ENCODE data around the gene FHIP1B. TPM values are rescaled to one million over a fixed set of nuclear protein-coding genes. Genes with fewer than 3 reads are reported as not detected.

The FHIP1B gene
- total RNA-seq, 1 donor from 2014 or later: 12.0 TPM

DNA sequence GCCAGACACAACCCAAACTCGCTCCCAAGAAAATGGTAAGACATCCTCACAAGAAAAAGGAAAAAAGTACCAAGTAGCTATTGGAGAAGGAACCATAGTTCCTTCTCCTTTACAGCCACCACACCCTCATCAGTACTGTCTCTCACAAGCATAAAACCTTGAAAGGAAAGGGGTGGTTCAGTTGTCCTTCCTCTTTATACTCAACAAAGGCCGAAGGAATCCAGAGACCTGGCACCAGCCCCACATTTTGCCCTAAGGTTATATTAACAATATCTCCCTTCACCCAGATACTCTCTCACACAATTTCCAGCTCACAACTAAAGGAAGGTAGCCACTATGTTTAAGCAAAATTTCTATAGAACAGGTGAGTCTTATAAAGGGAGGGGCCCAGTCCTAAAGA, 8.5 kb downstream of the FHIP1B start:
- no peak for DNase-seq (ENCODE audit: low spot score)
- H3K4me1 ChIP-seq: no peaks in the 10 kb centered on the region
- no peak overlapping the region for H3K4me3 Mint-ChIP-seq
- H3K36me3 Mint-ChIP-seq: peaks cover 7% of the 10 kb centered on the region
- H3K27me3 Mint-ChIP-seq (ENCODE audit: insufficient read depth, low read depth): no peaks in the 10 kb centered on the region
- H3K4me2 ChIP-seq: no peak overlapping the region
- H3K9me3 Mint-ChIP-seq: no peaks in the 10 kb centered on the region
- no peaks in the 10 kb centered on the region for H3F3A ChIP-seq (ENCODE audit: low read depth)
- H3K9ac ChIP-seq: no peak overlapping the region
- H3K79me2 ChIP-seq (ENCODE audit: low read depth): peaks cover 63% of the 10 kb centered on the region
- H3K9me3 ChIP-seq (ENCODE audit: low read depth): no peaks in the 10 kb centered on the region
- H3K36me3 ChIP-seq: no peaks in the 10 kb centered on the region
- H3K4me1 Mint-ChIP-seq: no peaks in the 10 kb centered on the region
- no peaks in the 10 kb centered on the region for H3K27me3 ChIP-seq
- no peak overlapping the region for H3K27ac Mint-ChIP-seq
- TF ChIP-seq CTCF (IDR thresholded peaks at IDR 0.05) (no peak), EZH2 (IDR thresholded peaks at IDR 0.05) (no peak), EZH2phosphoT487 (IDR thresholded peaks at IDR 0.05) (no peak)
- H3K27ac ChIP-seq: no peak overlapping the region
- H2AFZ ChIP-seq (replicated peaks): no peak overlapping the region
- peaks cover 34% of the 10 kb centered on the region for H4K20me1 ChIP-seq (ENCODE audit: low read depth)
- H3K4me3 ChIP-seq: no peak overlapping the region

GRCh38 chr11:6225024-6225423, 9.4 kb downstream of the FHIP1B start:
- H4K20me1 ChIP-seq (ENCODE audit: low read depth): peaks cover 27% of the 10 kb centered on the region
- DNase-seq (ENCODE audit: low spot score): no peak
- H3K79me2 ChIP-seq (ENCODE audit: low read depth): peaks cover 59% of the 10 kb centered on the region
- H3K4me1 Mint-ChIP-seq: no peaks in the 10 kb centered on the region
- no peaks in the 10 kb centered on the region for H3K27me3 Mint-ChIP-seq (ENCODE audit: insufficient read depth, low read depth)
- H3K4me1 ChIP-seq: no peaks in the 10 kb centered on the region
- peaks cover 7% of the 10 kb centered on the region for H3K36me3 Mint-ChIP-seq
- no peaks in the 10 kb centered on the region for H3K27me3 ChIP-seq
- H3K4me2 ChIP-seq: no peak overlapping the region
- H3K27ac Mint-ChIP-seq: no peak overlapping the region
- no peak overlapping the region for H3K4me3 Mint-ChIP-seq
- H2AFZ ChIP-seq (replicated peaks): no peak overlapping the region
- no peak overlapping the region for H3K4me3 ChIP-seq
- H3K27ac ChIP-seq: no peak overlapping the region
- no peaks in the 10 kb centered on the region for H3K36me3 ChIP-seq
- H3K9me3 ChIP-seq (ENCODE audit: low read depth): no peaks in the 10 kb centered on the region
- H3F3A ChIP-seq (ENCODE audit: low read depth): no peaks in the 10 kb centered on the region
- no peaks in the 10 kb centered on the region for H3K9me3 Mint-ChIP-seq
- no peak for TF ChIP-seq CTCF (IDR thresholded peaks at IDR 0.05)
- TF ChIP-seq EZH2 (IDR thresholded peaks at IDR 0.05): no peak
- no peak for TF ChIP-seq EZH2phosphoT487 (IDR thresholded peaks at IDR 0.05)
- no peak overlapping the region for H3K9ac ChIP-seq

DNA sequence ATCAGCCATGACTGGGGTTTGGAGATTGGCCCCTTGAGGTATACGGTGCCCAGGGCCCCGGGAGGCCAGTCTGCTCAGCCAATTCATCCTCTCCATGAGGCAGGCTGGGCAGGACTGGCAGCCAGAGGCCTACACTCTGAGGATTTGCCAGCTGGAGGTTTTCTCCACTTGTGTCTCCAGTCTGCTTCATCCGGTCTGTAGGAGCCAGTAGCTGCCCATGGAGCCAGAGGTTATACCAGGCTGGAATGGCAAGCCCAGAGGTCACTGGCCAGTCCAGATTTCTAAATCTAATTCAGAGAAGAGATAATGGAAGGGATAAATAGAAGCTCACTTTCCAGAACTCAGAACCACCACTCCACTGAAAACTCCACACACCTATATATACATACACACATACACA, 10.0 kb downstream of the FHIP1B start:
- peaks cover 7% of the 10 kb centered on the region for H3K36me3 Mint-ChIP-seq
- Histone ChIP-seq H3K79me2 (ENCODE audit: low read depth) (peaks cover 53% of the 10 kb centered on the region), H4K20me1 (ENCODE audit: low read depth) (peaks cover 23% of the 10 kb centered on the region), H2AFZ (replicated peaks) (no peak overlapping the region), H3K4me2 (no peak overlapping the region), H3K9me3 (ENCODE audit: low read depth) (no peaks in the 10 kb centered on the region), H3K36me3 (no peaks in the 10 kb centered on the region), H3K4me3 (no peak overlapping the region), H3K27ac (no peak overlapping the region), H3K4me1 (no peaks in the 10 kb centered on the region), H3K27me3 (no peaks in the 10 kb centered on the region), H3K9ac (no peak overlapping the region), H3F3A (ENCODE audit: low read depth) (no peaks in the 10 kb centered on the region)
- DNase-seq (ENCODE audit: low spot score): no peak
- H3K27me3 Mint-ChIP-seq (ENCODE audit: insufficient read depth, low read depth): no peaks in the 10 kb centered on the region
- H3K4me3 Mint-ChIP-seq: no peak overlapping the region
- no peaks in the 10 kb centered on the region for H3K9me3 Mint-ChIP-seq
- no peak for TF ChIP-seq EZH2phosphoT487 (IDR thresholded peaks at IDR 0.05)
- TF ChIP-seq CTCF (IDR thresholded peaks at IDR 0.05): no peak
- no peak for TF ChIP-seq EZH2 (IDR thresholded peaks at IDR 0.05)
- no peaks in the 10 kb centered on the region for H3K4me1 Mint-ChIP-seq
- no peak overlapping the region for H3K27ac Mint-ChIP-seq
